Measurements from ENCODE around the gene GRIK2. TPM values are rescaled to one million over a fixed set of nuclear protein-coding genes. Genes with fewer than 3 reads are reported as not detected.

The GRIK2 gene
- total RNA-seq, 4 donors from 2014 or later: 2.0 to 4.0 (median 2.0) TPM; not detected in 1

- H3K4me1 ChIP-seq: no peaks in the 10 kb centered on the region
- WGBS, 2 donors (ENCODE audit: low coverage in 1 of 2): 36 to 74% methylated on average over 1 of the region's 1 CpG
- H3K27ac ChIP-seq: no peak overlapping the region
- no peak overlapping the region for H3K4me3 ChIP-seq
- H3K9me3 ChIP-seq: no peaks in the 10 kb centered on the region
- H3K36me3 ChIP-seq: no peaks in the 10 kb centered on the region
- DNase-seq: no peak
- intact Hi-C loops (cut with DNase I; ENCODE audit: low total_unique reads) (no loop called here), in situ Hi-C loops (cut with MboI; ENCODE audit: low pct_ligation_motif_present in 1 of 4, low pct_unique_long_range_greater_than_20kb in 1 of 4, low sequenced_read_pairs in 3 of 4) (no loop called here)
- TF ChIP-seq CTCF (IDR thresholded peaks at IDR 0.05): no peak
- H3K27me3 ChIP-seq: no peaks in the 10 kb centered on the region
These were observed 72.4 kb downstream of the GRIK2 start for GRCh38 chr6:101465863-101466262.

GRCh38 chr6:101477436-101477835 is 83.9 kb downstream of the GRIK2 start:
- in situ Hi-C loops (cut with MboI; ENCODE audit: low pct_ligation_motif_present in 1 of 4, low pct_unique_long_range_greater_than_20kb in 1 of 4, low sequenced_read_pairs in 3 of 4): no loop called here
- H3K4me3 ChIP-seq: no peak overlapping the region

GRCh38 chr6:101478891-101479290 is 85.4 kb downstream of the GRIK2 start:
- intact Hi-C loops (cut with DNase I; ENCODE audit: low total_unique reads) (no loop called here), in situ Hi-C loops (cut with MboI; ENCODE audit: low pct_ligation_motif_present in 1 of 4, low pct_unique_long_range_greater_than_20kb in 1 of 4, low sequenced_read_pairs in 3 of 4) (no loop called here)
- no peak for DNase-seq
- H3K4me1 ChIP-seq: no peaks in the 10 kb centered on the region
- no peaks in the 10 kb centered on the region for H3K27me3 ChIP-seq
- H3K9me3 ChIP-seq: no peaks in the 10 kb centered on the region
- no peak overlapping the region for H3K4me3 ChIP-seq
- no peaks in the 10 kb centered on the region for H3K36me3 ChIP-seq
- 57 to 74% methylated on average over 1 of the region's 1 CpG for WGBS, 2 donors (ENCODE audit: low coverage in 1 of 2)
- H3K27ac ChIP-seq: no peak overlapping the region
- no peak for TF ChIP-seq POLR2AphosphoS5 (IDR thresholded peaks at IDR 0.05)
- TF ChIP-seq CTCF (IDR thresholded peaks at IDR 0.05): no peak
- TF ChIP-seq POLR2A (IDR thresholded peaks at IDR 0.05): no peak
- no peak for TF ChIP-seq EP300 (IDR thresholded peaks at IDR 0.05; ENCODE audit: low read depth)

More at GRCh38 chr6:101477436-101477835, 83.9 kb downstream of the GRIK2 start:
- DNase-seq: no peak
- Histone ChIP-seq H3K27me3 (no peaks in the 10 kb centered on the region), H3K36me3 (no peaks in the 10 kb centered on the region), H3K9me3 (no peaks in the 10 kb centered on the region), H3K27ac (no peak overlapping the region), H3K4me1 (no peaks in the 10 kb centered on the region)
- 72 to 100% methylated on average over 1 to 2 of the region's 2 CpGs for WGBS, 2 donors (ENCODE audit: low coverage in 1 of 2)
- no peak for TF ChIP-seq POLR2AphosphoS5 (IDR thresholded peaks at IDR 0.05)
- no peak for TF ChIP-seq POLR2A (IDR thresholded peaks at IDR 0.05)
- intact Hi-C loops (cut with DNase I; ENCODE audit: low total_unique reads): no loop called here

- Histone ChIP-seq H3K4me3 (no peak overlapping the region), H3K4me1 (no peaks in the 10 kb centered on the region), H3K27me3 (no peaks in the 10 kb centered on the region), H3K9me3 (no peaks in the 10 kb centered on the region), H3K27ac (no peak overlapping the region), H3K36me3 (no peaks in the 10 kb centered on the region)
- TF ChIP-seq CTCF (IDR thresholded peaks at IDR 0.05): no peak
- TF ChIP-seq POLR2AphosphoS5 (IDR thresholded peaks at IDR 0.05): no peak
- no peak for TF ChIP-seq POLR2A (IDR thresholded peaks at IDR 0.05)
- no peak for TF ChIP-seq EP300 (IDR thresholded peaks at IDR 0.05; ENCODE audit: low read depth)
- in situ Hi-C loops (cut with MboI; ENCODE audit: low pct_ligation_motif_present in 1 of 4, low pct_unique_long_range_greater_than_20kb in 1 of 4, low sequenced_read_pairs in 3 of 4): no loop called here
- intact Hi-C loops (cut with DNase I; ENCODE audit: low total_unique reads): no loop called here
- 66 to 81% methylated on average over 3 of the region's 3 CpGs for WGBS, 2 donors (ENCODE audit: low coverage in 1 of 2)
- no peak for DNase-seq
These were observed 89.1 kb downstream of the GRIK2 start for GRCh38 chr6:101482606-101483005.

- Histone ChIP-seq H3K27me3 (no peaks in the 10 kb centered on the region), H3K9me3 (no peaks in the 10 kb centered on the region), H3K4me3 (no peak overlapping the region), H3K4me1 (no peaks in the 10 kb centered on the region), H3K36me3 (no peaks in the 10 kb centered on the region), H3K27ac (no peak overlapping the region)
- intact Hi-C loops (cut with DNase I; ENCODE audit: low total_unique reads): no loop called here
- no peak for TF ChIP-seq EP300 (IDR thresholded peaks at IDR 0.05; ENCODE audit: low read depth)
- no peak for TF ChIP-seq CTCF (IDR thresholded peaks at IDR 0.05)
- no peak for TF ChIP-seq POLR2A (IDR thresholded peaks at IDR 0.05)
- TF ChIP-seq POLR2AphosphoS5 (IDR thresholded peaks at IDR 0.05): no peak
- in situ Hi-C loops (cut with MboI; ENCODE audit: low pct_ligation_motif_present in 1 of 4, low pct_unique_long_range_greater_than_20kb in 1 of 4, low sequenced_read_pairs in 3 of 4): no loop called here
- 75 to 77% methylated on average over 3 of the region's 3 CpGs for WGBS, 2 donors (ENCODE audit: low coverage in 1 of 2)
- DNase-seq: no peak
These were observed 91.3 kb downstream of the GRIK2 start for GRCh38 chr6:101484781-101485180.
